ENCODE results near the gene ABCB6.

DNA sequence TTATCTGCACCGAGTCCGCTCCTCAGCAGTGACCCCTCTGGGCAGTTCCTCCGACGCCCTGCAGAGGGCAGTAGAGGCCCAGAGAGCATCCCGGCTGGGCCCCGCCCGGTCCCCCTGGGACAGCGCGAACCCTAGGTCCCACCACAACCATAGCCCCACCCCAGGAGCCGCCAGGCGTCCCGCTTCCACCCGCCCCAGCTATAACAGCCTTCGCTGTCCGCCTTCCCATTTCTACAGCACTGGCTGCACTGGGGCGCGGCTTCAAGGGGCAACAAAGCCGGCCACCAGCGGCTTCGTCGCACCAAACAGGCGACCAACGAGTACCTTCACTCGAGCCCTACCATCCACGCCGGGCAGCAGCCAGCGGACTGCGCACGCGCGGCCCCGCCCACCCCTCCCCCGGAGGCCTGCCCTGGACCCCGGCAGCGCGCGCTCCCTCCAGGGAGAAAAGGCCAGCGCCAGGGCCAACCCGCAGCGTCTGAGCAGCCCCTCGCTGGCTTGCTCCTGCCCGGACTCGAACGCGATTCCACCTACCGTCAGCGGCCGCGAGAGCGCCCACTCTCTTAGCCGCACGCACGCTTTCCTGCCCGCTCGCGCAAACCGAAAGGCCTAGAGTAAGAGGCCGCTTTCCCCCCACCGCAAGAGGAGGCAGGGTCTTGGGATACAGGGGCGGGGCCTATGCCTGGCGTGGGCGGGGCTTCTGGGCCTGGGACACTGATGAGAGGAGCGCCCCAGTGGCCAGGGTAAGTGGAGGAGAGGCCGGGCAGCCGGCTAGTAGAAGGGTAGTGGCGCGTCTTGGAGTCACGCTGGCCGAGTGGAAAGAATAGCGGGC is 58.4 kb downstream of the ABCB6 start, which contains the start of gene NHEJ1:
- TF ChIP-seq, protein P1, sequence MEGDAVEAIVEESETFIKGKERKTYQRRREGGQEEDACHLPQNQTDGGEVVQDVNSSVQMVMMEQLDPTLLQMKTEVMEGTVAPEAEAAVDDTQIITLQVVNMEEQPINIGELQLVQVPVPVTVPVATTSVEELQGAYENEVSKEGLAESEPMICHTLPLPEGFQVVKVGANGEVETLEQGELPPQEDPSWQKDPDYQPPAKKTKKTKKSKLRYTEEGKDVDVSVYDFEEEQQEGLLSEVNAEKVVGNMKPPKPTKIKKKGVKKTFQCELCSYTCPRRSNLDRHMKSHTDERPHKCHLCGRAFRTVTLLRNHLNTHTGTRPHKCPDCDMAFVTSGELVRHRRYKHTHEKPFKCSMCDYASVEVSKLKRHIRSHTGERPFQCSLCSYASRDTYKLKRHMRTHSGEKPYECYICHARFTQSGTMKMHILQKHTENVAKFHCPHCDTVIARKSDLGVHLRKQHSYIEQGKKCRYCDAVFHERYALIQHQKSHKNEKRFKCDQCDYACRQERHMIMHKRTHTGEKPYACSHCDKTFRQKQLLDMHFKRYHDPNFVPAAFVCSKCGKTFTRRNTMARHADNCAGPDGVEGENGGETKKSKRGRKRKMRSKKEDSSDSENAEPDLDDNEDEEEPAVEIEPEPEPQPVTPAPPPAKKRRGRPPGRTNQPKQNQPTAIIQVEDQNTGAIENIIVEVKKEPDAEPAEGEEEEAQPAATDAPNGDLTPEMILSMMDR (IDR thresholded peaks at IDR 0.05), result peak in 1 of 3 donors; percentile 96
- no peak for TF ChIP-seq POLR2A (IDR thresholded peaks at IDR 0.05)
